ENCODE measurements around the gene SNX1.
A peak's percentile ranks its signal among the peaks of the same experiment; 100 is the strongest.

DNA sequence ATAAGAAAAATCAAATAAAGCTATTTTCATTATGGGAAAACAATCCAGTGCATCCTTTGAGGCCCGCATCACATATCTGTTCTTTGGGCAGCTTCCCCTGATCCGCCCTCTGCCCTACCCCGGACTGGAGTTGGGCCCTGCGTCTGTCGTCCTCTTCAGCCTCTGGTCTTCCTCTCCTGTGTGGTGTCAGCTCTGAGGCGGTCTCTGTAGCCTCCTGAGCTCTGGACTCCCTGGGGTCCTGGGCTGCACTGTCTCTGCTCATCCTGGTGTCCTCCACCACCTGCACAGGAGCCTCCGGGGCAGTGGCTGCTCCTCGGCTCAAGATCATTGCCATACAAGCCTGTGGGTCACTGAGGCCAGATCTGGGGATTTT, 48.4 kb downstream of the SNX1 start:
- no peak for TF ChIP-seq POLR2AphosphoS5 (IDR thresholded peaks at IDR 0.05; ENCODE audit: low read depth, low read length)
- no peak for TF ChIP-seq POLR2A (IDR thresholded peaks at IDR 0.05; ENCODE audit: low read depth, low read length)
- TF ChIP-seq TAF1 (IDR thresholded peaks at IDR 0.05; ENCODE audit: borderline replicate concordance, low read depth, low read length) = 0 out of 2 replicates have a peak, but pooled peaks have one; percentile 5

All from GM12892 (cell line).